ENCODE results near the gene IZUMO1R. TPM values are rescaled to one million over a fixed set of nuclear protein-coding genes. Genes with fewer than 3 reads are reported as not detected.

The IZUMO1R gene
- polyA plus RNA-seq (2012; rRNA removed): 0.31 and 0.43 TPM in 2 replicates
- 0.15 and 0.29 TPM in 2 replicates for polyA plus RNA-seq (2012; cell fraction: cytosol; rRNA removed)
- 0.20 and 0.43 TPM in 2 replicates for polyA plus RNA-seq (2012; cell fraction: nucleus; rRNA removed)

GRCh38 chr11:94303966-94304958 lies at the start of gene IZUMO1R:
IZUMO1R (plus strand) TSS chr11:94304580; CDS start chr11:94305637, 1,057 bp downstream.
- no peak for TF ChIP-seq RFX5 (IDR thresholded peaks at IDR 0.05; ENCODE audit: low read length)
- TF ChIP-seq ELF1 (IDR thresholded peaks at IDR 0.05): no peak
- TF ChIP-seq ZBTB33 (IDR thresholded peaks at IDR 0.05; ENCODE audit: borderline replicate concordance, low read depth): no peak
- TF ChIP-seq FOXM1 (IDR thresholded peaks at IDR 0.05; ENCODE audit: low read depth): no peak
- no peak for TF ChIP-seq USF2 (IDR thresholded peaks at IDR 0.05; ENCODE audit: borderline replicate concordance, low read depth, low read length)
- TF ChIP-seq FOXJ3 (CRISPR knock-in tag; IDR thresholded peaks at IDR 0.05): no peak
- no peak for TF ChIP-seq NRF1 (IDR thresholded peaks at IDR 0.05; ENCODE audit: low read depth, low read length)
- TF ChIP-seq GABPA (IDR thresholded peaks at IDR 0.05; ENCODE audit: low read depth): no peak
- no peak for TF ChIP-seq CTCF (IDR thresholded peaks at IDR 0.05)
- no peak for TF ChIP-seq GATA2 (CRISPR knock-in tag; IDR thresholded peaks at IDR 0.05)
- no peak for TF ChIP-seq NFIC (IDR thresholded peaks at IDR 0.05; ENCODE audit: borderline replicate concordance)
- no peak for TF ChIP-seq USF1 (IDR thresholded peaks at IDR 0.05; ENCODE audit: borderline replicate concordance, low read depth)
- Histone ChIP-seq H3K36me3 (replicated peaks in 1 of 2; ENCODE audit: control insufficient read depth in 1 of 2, insufficient read depth in 2 of 2, low read length in 1 of 2) (no peaks in the 10 kb centered on the region), H3K79me2 (ENCODE audit: insufficient read depth) (no peaks in the 10 kb centered on the region), H3K27me3 (ENCODE audit: insufficient read depth) (no peaks in the 10 kb centered on the region), H3K4me3 (ENCODE audit: low read depth in 2 of 2, low read length in 1 of 2) (no peak within 1 kb of the TSS), H2AFZ (ENCODE audit: low read depth) (peak within 1 kb of the TSS; percentile 62), H3K27ac (ENCODE audit: low read depth in 2 of 2, low read length in 1 of 2) (peak within 1 kb of the TSS in 1 of 2 experiments; percentile 39; a peak in 2 of 4 replicates), H3K9ac (no peak within 1 kb of the TSS), H3K4me1 (ENCODE audit: control insufficient read depth in 1 of 2, insufficient read depth in 2 of 2, low read depth in 1 of 2, low read length in 1 of 2) (peaks cover 0 to 19% of the 10 kb centered on the region in 2 experiments; a peak in 3 of 4 replicates), H3K9me2 (no peaks in the 10 kb centered on the region), H3K9me3 (no peaks in the 10 kb centered on the region), H3F3A (replicated peaks; ENCODE audit: insufficient read depth) (peaks cover 3% of the 10 kb centered on the region), H4K20me1 (ENCODE audit: insufficient read depth) (no peaks in the 10 kb centered on the region), H3K4me2 (peak within 1 kb of the TSS; percentile 57)
- WGBS (ENCODE audit: low lambda C conversion rate): 59% methylated on average over 12 of the region's 13 CpGs
- ChIA-PET POLR2A (no interaction called here), CTCF (no interaction called here)
- no peak for DNase-seq
